IMR-90 (cell line): ENCODE data around the gene SBF2. TPM values are rescaled to one million over a fixed set of nuclear protein-coding genes. Genes with fewer than 3 reads are reported as not detected.

Experiments used
- ATAC-seq: fragments of 200-7000 bp; cut with Tn5 transposase; 2 replicates; pipeline ENCODE4 v1.9.1; 2020; ENCODE audit warnings: low read depth, mild to moderate bottlenecking, moderate library complexity
- BruUV-seq: library from RNA; stranded (reverse); fragments of 400-500 nt; replicated peaks from 2 replicates; lab custom pipeline; 2021; lab: Mats Ljungman, UMichigan
- CTCF ChIA-PET: fragments of 300-600 bp; formaldehyde crosslinking; extraction: SDS; loops from one replicate; lab custom pipeline; 2021; ENCODE audit warnings: antibody characterized with exemption; lab: Yijun Ruan, JAX
- POLR2A ChIA-PET: fragments of 300-600 bp; sonication (Branson Sonifier 250); formaldehyde crosslinking; loops from one replicate; lab custom pipeline; 2022; ENCODE audit warnings: antibody characterized with exemption; ENCODE audit not compliant: unreplicated experiment; lab: Charles Lee
- DNase-seq: peaks from one replicate; pipeline ENCODE4 v3.0.0; 2013
- H2AFZ ChIP-seq: replicated peaks from 2 replicates; pipeline ENCODE3; 2013; ENCODE audit warnings: low read length, mild to moderate bottlenecking; ENCODE audit not compliant: poor library complexity
- H2AK5ac ChIP-seq: 2 replicates; pipeline ENCODE4 v1.6.1; 2013; ENCODE audit warnings: low read depth, low read length, inconsistent platforms
- H2AK9ac ChIP-seq: replicated peaks from 2 replicates; pipeline ENCODE3; 2013; ENCODE audit warnings: mild to moderate bottlenecking, low read depth, low read length, moderate library complexity; ENCODE audit not compliant: poor library complexity
- H2BK120ac ChIP-seq: 2 replicates; pipeline ENCODE4 v1.6.1; 2013; ENCODE audit warnings: low read depth, low read length, inconsistent platforms
- H2BK15ac ChIP-seq: 3 replicates; pipeline ENCODE4 v1.6.1; 2013; ENCODE audit warnings: low read depth, low read length, inconsistent platforms
- H2BK20ac ChIP-seq: 2 replicates; pipeline ENCODE4 v1.6.1; 2013; ENCODE audit warnings: low read depth, mild to moderate bottlenecking, inconsistent platforms, low read length, moderate library complexity
- H2BK5ac ChIP-seq: 2 replicates; pipeline ENCODE4 v1.6.1; 2013; ENCODE audit warnings: mild to moderate bottlenecking, low read depth, low read length, inconsistent platforms; ENCODE audit not compliant: poor library complexity, severe bottlenecking
- H3K14ac ChIP-seq: replicated peaks from 2 replicates; pipeline ENCODE4 v1.6.1; 2013; ENCODE audit warnings: low read depth, low read length, inconsistent platforms
- H3K18ac ChIP-seq: 2 replicates; pipeline ENCODE4 v1.6.1; 2013; ENCODE audit warnings: low read depth, low read length, control low read depth
- H3K23ac ChIP-seq: 2 replicates; pipeline ENCODE4 v1.6.1; 2013; ENCODE audit warnings: low read depth, low read length, inconsistent platforms
- H3K27ac ChIP-seq: 2 replicates; pipeline ENCODE4 v1.5.1; 2013; ENCODE audit warnings: mild to moderate bottlenecking, control low read depth, low read length; ENCODE audit not compliant: insufficient read depth
- H3K27me3 ChIP-seq: 2 replicates; pipeline ENCODE4 v1.6.1; 2013; ENCODE audit warnings: low read length; ENCODE audit not compliant: control insufficient read depth, insufficient read depth
- H3K36me3 ChIP-seq: 2 replicates; pipeline ENCODE4 v1.6.1; 2013; ENCODE audit warnings: low read length, mixed read lengths; ENCODE audit not compliant: control insufficient read depth, insufficient read depth
- H3K4ac ChIP-seq: 2 replicates; pipeline ENCODE4 v1.6.1; 2013; ENCODE audit warnings: low read depth, low read length, inconsistent platforms
- H3K4me1 ChIP-seq: 2 replicates; pipeline ENCODE4 v1.6.1; 2013; ENCODE audit warnings: low read length, mixed read lengths; ENCODE audit not compliant: control insufficient read depth, insufficient read depth
- H3K4me2 ChIP-seq: 2 replicates; pipeline ENCODE4 v1.6.1; 2013; ENCODE audit warnings: low read depth, mild to moderate bottlenecking, control low read depth, low read length, moderate library complexity
- H3K4me3 ChIP-seq: 2 replicates; pipeline ENCODE4 v1.5.1; 2013; ENCODE audit warnings: low read depth, mild to moderate bottlenecking, control low read depth, low read length, moderate library complexity; ENCODE audit not compliant: insufficient read depth
- H3K56ac ChIP-seq: 2 replicates; pipeline ENCODE4 v1.6.1; 2013; ENCODE audit warnings: low read length, inconsistent platforms; ENCODE audit not compliant: insufficient read depth; ENCODE audit errors: extremely low read depth
- H3K79me1 ChIP-seq, 2 experiments: 2 replicates each; pipeline ENCODE4 v1.6.1; 2013; ENCODE audit warnings: low read length in 2 of 2, inconsistent platforms in 1 of 2, low read depth in 1 of 2
- H3K9ac ChIP-seq: 2 replicates; pipeline ENCODE4 v1.6.1; 2013; ENCODE audit warnings: low read depth, low read length, control low read depth
- H3K9me1 ChIP-seq: 2 replicates; pipeline ENCODE4 v1.6.1; 2013; ENCODE audit warnings: low read length, inconsistent platforms; ENCODE audit not compliant: insufficient read depth
- H3K9me3 ChIP-seq: 2 replicates; pipeline ENCODE4 v1.6.1; 2013; ENCODE audit warnings: low read length; ENCODE audit not compliant: control insufficient read depth, insufficient read depth
- H4K20me1 ChIP-seq: 2 replicates; pipeline ENCODE4 v1.6.1; 2013; ENCODE audit warnings: low read length, inconsistent platforms; ENCODE audit not compliant: insufficient read depth
- H4K5ac ChIP-seq: 2 replicates; pipeline ENCODE4 v1.6.1; 2013; ENCODE audit warnings: mild to moderate bottlenecking, low read depth, low read length, control low read depth
- H4K8ac ChIP-seq, 2 experiments: 2 replicates each; pipeline ENCODE4 v1.6.1; 2013; ENCODE audit warnings: low read depth in 2 of 2, low read length in 2 of 2, control low read depth in 1 of 2, inconsistent platforms in 1 of 2
- H4K91ac ChIP-seq: 2 replicates; pipeline ENCODE4 v1.6.1; 2013; ENCODE audit warnings: low read depth, low read length, inconsistent platforms; ENCODE audit not compliant: insufficient read depth
- BHLHE40 ChIP-seq: fragments of 150-350 bp; IDR thresholded peaks from 2 replicates; pipeline ENCODE4 v1.6.1; 2016; ENCODE audit warnings: mild to moderate bottlenecking, low read depth, low read length
- CEBPB ChIP-seq: IDR thresholded peaks from 2 replicates; pipeline ENCODE4 v1.6.1; 2012; ENCODE audit warnings: low read depth, low read length, improper control_type of control experiment
- CTCF ChIP-seq: conservative IDR thresholded peaks from 2 replicates; pipeline ENCODE4 v1.5.1; 2012; ENCODE audit warnings: mild to moderate bottlenecking, low read depth, low read length, improper control_type of control experiment
- ELK1 ChIP-seq: fragments of 150-350 bp; IDR thresholded peaks from 2 replicates; pipeline ENCODE4 v1.6.1; 2016; ENCODE audit warnings: low read depth, mild to moderate bottlenecking, low read length, moderate library complexity, borderline replicate concordance
- MAFK ChIP-seq: IDR thresholded peaks from 2 replicates; pipeline ENCODE4 v1.6.1; 2012; ENCODE audit warnings: low read depth, low read length, improper control_type of control experiment
- MAZ ChIP-seq: IDR thresholded peaks from 2 replicates; pipeline ENCODE4 v1.6.1; 2012; ENCODE audit warnings: low read depth, mild to moderate bottlenecking, low read length, improper control_type of control experiment, moderate library complexity, borderline replicate concordance
- MXI1 ChIP-seq: IDR thresholded peaks from 2 replicates; pipeline ENCODE4 v1.6.1; 2012; ENCODE audit warnings: low read depth, mild to moderate bottlenecking, low read length, moderate library complexity, borderline replicate concordance
- NFE2L2 ChIP-seq: fragments of 150-350 bp; IDR thresholded peaks from 2 replicates; pipeline ENCODE4 v1.6.1; 2016; ENCODE audit warnings: low read depth, mild to moderate bottlenecking, low read length
- RAD21 ChIP-seq: IDR thresholded peaks from 2 replicates; pipeline ENCODE4 v1.6.1; 2012; ENCODE audit warnings: low read length, improper control_type of control experiment
- RFX5 ChIP-seq: IDR thresholded peaks from 2 replicates; pipeline ENCODE4 v1.8.0; 2012; ENCODE audit warnings: low read depth, mild to moderate bottlenecking, low read length, moderate library complexity
- SMC3 ChIP-seq: fragments of 150-350 bp; IDR thresholded peaks from 2 replicates; pipeline ENCODE4 v1.6.1; 2016; ENCODE audit warnings: low read depth, mild to moderate bottlenecking, antibody characterized with exemption, low read length, moderate library complexity
- USF2 ChIP-seq: fragments of 150-350 bp; IDR thresholded peaks from 2 replicates; pipeline ENCODE4 v1.6.1; 2017; ENCODE audit warnings: mild to moderate bottlenecking, antibody characterized with exemption, low read length, low read depth
- WGBS, 2 experiments: methylation state at CpG; one replicate each; pipeline versions ENCODE4 v1.1.5 to v1.1.7; 2013; ENCODE audit warnings: missing lambda C conversion rate in 2 of 2; ENCODE audit not compliant: insufficient read length in 1 of 2; ENCODE audit errors: extremely low coverage in 2 of 2; 5-methylcytosine and 5-hydroxymethylcytosine counted together
- dilution Hi-C: fragments of 300-500 bp; cut with HindIII; formaldehyde crosslinking; loops from one replicate; pipeline ENCODE4 v1.14.3; 2018; ENCODE audit warnings: low sequenced_read_pairs; ENCODE audit not compliant: unreplicated experiment
- in situ Hi-C: fragments of 300-500 bp; cut with MboI; formaldehyde crosslinking; loops from 3 replicates; pipeline ENCODE4 v1.14.3; 2019; ENCODE audit warnings: low sequenced_read_pairs, inconsistent platforms, mixed read lengths
- intact Hi-C: fragments of 100-400 bp; cut with micrococcal nuclease; formaldehyde crosslinking; loops from 2 replicates; pipeline ENCODE4 v1.10.0; 2022
- polyA plus RNA-seq, 3 experiments: library from polyadenylated mRNA; depleted of rRNA; stranded (reverse); fragments of >200 nt; gene quantifications; 2 replicates each; pipeline ENCODE4 v1.2.3, GENCODE V29; 2012; ENCODE audit warnings: low replicate concordance in 1 of 3
- total RNA-seq: library from RNA; depleted of rRNA; stranded (reverse); fragments of >200 nt; gene quantifications from 2 replicates; pipeline ENCODE4 v1.2.3, GENCODE V29; 2012

The SBF2 gene
- total and polyA plus RNA-seq, 2 of the 4 experiments (the other 2 are of a cell fraction) = 23.8 to 51.8 TPM

GRCh38 chr11:9773524-9773923 lies 520.5 kb downstream of the SBF2 start:
- no peaks in the 10 kb centered on the region for H3K9me3 ChIP-seq
- peak overlapping the region; percentile 99 for H3K18ac ChIP-seq
- peak overlapping the region; percentile 96 for H2BK120ac ChIP-seq
- peak overlapping the region; percentile 69; the same call in 2 of the 3 replicates for H2BK15ac ChIP-seq
- H2AK9ac ChIP-seq = peak overlapping the region; percentile 32
- POLR2A ChIA-PET = interaction anchor here (1.5 kb wide), 1 partner anchor 530 kb away, joined by 6 read pairs; no protein-coding TSS in a partner anchor
- peak overlapping the region; percentile 86 for H2AK5ac ChIP-seq
- in situ Hi-C loops (loop anchor here (25.0 kb wide), 1 partner anchor 189 kb away; no protein-coding TSS in a partner anchor), dilution Hi-C loops (no loop called here), intact Hi-C loops (no loop called here)
- DNase-seq (no peak), ATAC-seq (no peak)
- TF ChIP-seq BHLHE40 (no peak), MAFK (no peak), RFX5 (no peak), SMC3 (no peak), ELK1 (no peak), RAD21 (no peak), NFE2L2 (no peak), CTCF (no peak), CEBPB (no peak), MXI1 (no peak), USF2 (no peak), MAZ (no peak)
- H3K56ac ChIP-seq = no peak overlapping the region
- no peak overlapping the region for H3K4me3 ChIP-seq
- H3K27me3 ChIP-seq = no peaks in the 10 kb centered on the region
- CTCF ChIA-PET = no interaction called here
- H3K4ac ChIP-seq = peak overlapping the region; percentile 99
- peaks cover 3% of the 10 kb centered on the region for H3K36me3 ChIP-seq
- H4K20me1 ChIP-seq = no peaks in the 10 kb centered on the region
- H3K23ac ChIP-seq = peak overlapping the region; percentile 21
- no peak overlapping the region for H2AFZ ChIP-seq
- H4K5ac ChIP-seq = peak overlapping the region; percentile 98
- peak overlapping the region; percentile 97 for H2BK20ac ChIP-seq
- peak overlapping the region; percentile 92 for H4K91ac ChIP-seq
- peaks cover 25% of the 10 kb centered on the region for H3K4me1 ChIP-seq
- peak overlapping the region; percentile 72 for H3K27ac ChIP-seq
- WGBS, 2 experiments = no CpG with 5 or more reads among the region's 2 CpGs
- H3K9ac ChIP-seq = no peak overlapping the region
- H3K79me1 ChIP-seq = peaks cover 9 to 44% of the 10 kb centered on the region in 2 experiments
- no TSS peak for BruUV-seq
- H3K4me2 ChIP-seq = no peak overlapping the region
- peaks cover 22% of the 10 kb centered on the region for H3K9me1 ChIP-seq
- peak overlapping the region; percentile 73 to 95; a peak in 3 of 4 replicates for H4K8ac ChIP-seq
- peak overlapping the region; percentile 96 for H2BK5ac ChIP-seq
- H3K14ac ChIP-seq = peak overlapping the region; percentile 91
